KMS-11 (cell line): ENCODE data around the gene ACACA.
"Not testable (repeated sequence)": the region's sequence is repeated elsewhere in the genome, so short reads cannot be mapped to it uniquely, and the experiment has no call there.

Experiments used
- H2AFZ ChIP-seq: fragments of 200-600 bp; sonication (generic); 2 replicates; pipeline ENCODE4 v1.6.1; 2016; ENCODE audit warnings: antibody characterized with exemption, mixed run types, low read depth
- H3K27ac ChIP-seq: fragments of 200-600 bp; sonication (generic); 2 replicates; pipeline ENCODE4 v1.6.1; 2016; ENCODE audit warnings: mild to moderate bottlenecking, mixed run types
- H3K27me3 ChIP-seq: fragments of 200-600 bp; sonication (generic); 2 replicates; pipeline ENCODE4 v1.6.1; 2017; ENCODE audit warnings: mild to moderate bottlenecking, low read depth, mixed run types, moderate library complexity; ENCODE audit not compliant: insufficient read depth
- H3K36me3 ChIP-seq: fragments of 200-600 bp; sonication (generic); 2 replicates; pipeline ENCODE4 v1.6.1; 2017; ENCODE audit warnings: mild to moderate bottlenecking, mixed run types; ENCODE audit not compliant: insufficient read depth
- H3K4me1 ChIP-seq: fragments of 200-600 bp; sonication (generic); 2 replicates; pipeline ENCODE4 v1.6.1; 2016; ENCODE audit warnings: mild to moderate bottlenecking, low read depth, mixed run types; ENCODE audit not compliant: poor library complexity, severe bottlenecking
- H3K4me2 ChIP-seq: fragments of 200-600 bp; sonication (generic); 2 replicates; pipeline ENCODE4 v1.7.0; 2016; ENCODE audit warnings: mild to moderate bottlenecking, mixed run types
- H3K4me3 ChIP-seq: fragments of 200-600 bp; sonication (generic); IDR thresholded peaks from 2 replicates; pipeline ENCODE4 v1.6.1; 2017; ENCODE audit warnings: low read depth, low read length, mixed read lengths; ENCODE audit not compliant: insufficient read depth
- H3K79me2 ChIP-seq: fragments of 200-600 bp; sonication (generic); 2 replicates; pipeline ENCODE4 v1.6.1; 2016; ENCODE audit warnings: low read depth, mixed run types; ENCODE audit not compliant: insufficient read depth
- H3K9ac ChIP-seq: fragments of 200-600 bp; sonication (generic); 2 replicates; pipeline ENCODE4 v1.6.1; 2016; ENCODE audit warnings: mild to moderate bottlenecking, mixed run types
- H4K20me1 ChIP-seq: fragments of 200-600 bp; sonication (generic); 2 replicates; pipeline ENCODE4 v1.6.1; 2016; ENCODE audit warnings: mild to moderate bottlenecking, mixed run types; ENCODE audit not compliant: insufficient read depth
- TF ChIP-seq, protein P1 (sequence below): fragments of 200-600 bp; sonication (generic); conservative IDR thresholded peaks from 2 replicates; pipeline ENCODE4 v1.6.1; 2017; ENCODE audit warnings: low read depth, mild to moderate bottlenecking, antibody characterized with exemption, low read length, moderate library complexity, mixed read lengths

Gene ACACA

GRCh38 chr17:37406635-37407461, at the start of gene ACACA, which contains the start of gene TADA2A:
Gene ACACA (minus strand): TSS chr17:37406836. CDS start chr17:37406299, 537 bp downstream.
Gene TADA2A (plus strand): TSS chr17:37406886. CDS start chr17:37411366, 4,480 bp downstream.
- H3K79me2 ChIP-seq: peaks cover 51% of the 10 kb centered on the region
- peak within 1 kb of the TSS; percentile 89 for H2AFZ ChIP-seq
- H3K4me3 ChIP-seq: no peak within 1 kb of the TSS
- peak within 1 kb of the TSS; percentile 92 for H3K9ac ChIP-seq
- H3K36me3 ChIP-seq: no peaks in the 10 kb centered on the region; the same call in 1 of the 2 replicates
- peak within 1 kb of the TSS; percentile 84 for H3K27ac ChIP-seq
- peaks cover 24% of the 10 kb centered on the region for H3K4me1 ChIP-seq
- TF ChIP-seq, protein P1, sequence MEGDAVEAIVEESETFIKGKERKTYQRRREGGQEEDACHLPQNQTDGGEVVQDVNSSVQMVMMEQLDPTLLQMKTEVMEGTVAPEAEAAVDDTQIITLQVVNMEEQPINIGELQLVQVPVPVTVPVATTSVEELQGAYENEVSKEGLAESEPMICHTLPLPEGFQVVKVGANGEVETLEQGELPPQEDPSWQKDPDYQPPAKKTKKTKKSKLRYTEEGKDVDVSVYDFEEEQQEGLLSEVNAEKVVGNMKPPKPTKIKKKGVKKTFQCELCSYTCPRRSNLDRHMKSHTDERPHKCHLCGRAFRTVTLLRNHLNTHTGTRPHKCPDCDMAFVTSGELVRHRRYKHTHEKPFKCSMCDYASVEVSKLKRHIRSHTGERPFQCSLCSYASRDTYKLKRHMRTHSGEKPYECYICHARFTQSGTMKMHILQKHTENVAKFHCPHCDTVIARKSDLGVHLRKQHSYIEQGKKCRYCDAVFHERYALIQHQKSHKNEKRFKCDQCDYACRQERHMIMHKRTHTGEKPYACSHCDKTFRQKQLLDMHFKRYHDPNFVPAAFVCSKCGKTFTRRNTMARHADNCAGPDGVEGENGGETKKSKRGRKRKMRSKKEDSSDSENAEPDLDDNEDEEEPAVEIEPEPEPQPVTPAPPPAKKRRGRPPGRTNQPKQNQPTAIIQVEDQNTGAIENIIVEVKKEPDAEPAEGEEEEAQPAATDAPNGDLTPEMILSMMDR: no peak
- no peaks in the 10 kb centered on the region for H4K20me1 ChIP-seq
- no peaks in the 10 kb centered on the region for H3K27me3 ChIP-seq
- peak within 1 kb of the TSS; percentile 90 for H3K4me2 ChIP-seq

DNA sequence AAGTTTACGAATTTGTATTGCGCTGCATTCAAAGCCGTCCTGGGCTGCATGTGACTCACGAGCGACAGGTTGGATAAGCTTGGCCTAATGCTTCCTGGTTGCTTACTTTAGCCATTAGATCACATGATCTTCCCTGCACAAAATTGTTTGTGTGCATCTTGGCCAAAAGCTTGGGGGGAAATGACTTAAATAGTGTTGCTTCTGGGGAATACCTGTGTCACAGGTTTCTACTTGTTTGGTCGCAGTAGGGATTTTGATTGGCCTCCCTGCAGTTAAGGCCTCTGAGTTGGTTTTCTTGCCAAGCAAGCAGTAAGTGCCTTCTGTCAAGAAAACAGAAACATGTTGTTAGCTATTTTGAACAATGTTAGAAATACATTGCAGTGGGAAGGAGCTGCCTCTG, 43.5 kb upstream of the ACACA start:
- H4K20me1 ChIP-seq: no peaks in the 10 kb centered on the region
- H2AFZ ChIP-seq: no peak overlapping the region
- H3K9ac ChIP-seq: no peak overlapping the region
- no peak overlapping the region for H3K27ac ChIP-seq
- no peaks in the 10 kb centered on the region for H3K36me3 ChIP-seq
- no peak overlapping the region for H3K4me3 ChIP-seq
- H3K79me2 ChIP-seq: no peaks in the 10 kb centered on the region
- no peak overlapping the region for H3K4me2 ChIP-seq
- H3K4me1 ChIP-seq: no peaks in the 10 kb centered on the region
- H3K27me3 ChIP-seq: no peaks in the 10 kb centered on the region
- TF ChIP-seq, protein P1: no peak

- Histone ChIP-seq H3K27ac (no peak overlapping the region), H4K20me1 (no peaks in the 10 kb centered on the region), H3K4me3 (no peak overlapping the region), H3K9ac (no peak overlapping the region), H3K4me1 (no peaks in the 10 kb centered on the region), H3K36me3 (peaks cover 2% of the 10 kb centered on the region; the same call in 1 of the 2 replicates), H3K4me2 (no peak overlapping the region), H3K79me2 (no peaks in the 10 kb centered on the region), H3K27me3 (no peaks in the 10 kb centered on the region), H2AFZ (no peak overlapping the region)
- TF ChIP-seq, protein P1: no peak
These were observed 41.0 kb upstream of the ACACA start for GRCh38 chr17:37447641-37448040.

DNA sequence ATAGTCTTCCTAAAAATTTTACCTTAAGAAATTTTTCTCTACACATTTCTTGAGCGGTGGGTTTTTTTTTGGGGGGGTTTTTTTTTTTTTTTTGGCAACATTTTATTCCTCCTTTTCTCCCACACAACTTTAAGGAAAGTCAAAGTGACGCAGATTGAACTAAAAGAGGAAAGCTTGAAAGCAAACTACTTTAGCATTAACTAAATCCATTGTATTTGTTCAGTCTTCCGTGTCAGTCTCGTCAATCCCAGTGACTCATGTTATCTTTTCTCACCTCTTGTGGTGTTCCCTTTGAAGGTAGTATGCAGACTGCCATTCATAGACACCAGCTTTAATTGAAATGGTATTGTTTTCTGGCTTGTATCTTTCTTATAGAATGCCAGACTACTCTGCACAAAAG, 39.4 kb upstream of the ACACA start:
- no peak overlapping the region for H3K4me3 ChIP-seq
- peaks cover 6% of the 10 kb centered on the region; the same call in 1 of the 2 replicates for H3K36me3 ChIP-seq
- TF ChIP-seq, protein P1: no peak
- H3K27ac ChIP-seq: no peak overlapping the region
- no peaks in the 10 kb centered on the region for H3K79me2 ChIP-seq
- H3K27me3 ChIP-seq: no peaks in the 10 kb centered on the region
- no peak overlapping the region for H2AFZ ChIP-seq
- peaks cover 8% of the 10 kb centered on the region for H3K4me1 ChIP-seq
- H4K20me1 ChIP-seq: no peaks in the 10 kb centered on the region
- no peak overlapping the region for H3K4me2 ChIP-seq
- no peak overlapping the region for H3K9ac ChIP-seq

DNA sequence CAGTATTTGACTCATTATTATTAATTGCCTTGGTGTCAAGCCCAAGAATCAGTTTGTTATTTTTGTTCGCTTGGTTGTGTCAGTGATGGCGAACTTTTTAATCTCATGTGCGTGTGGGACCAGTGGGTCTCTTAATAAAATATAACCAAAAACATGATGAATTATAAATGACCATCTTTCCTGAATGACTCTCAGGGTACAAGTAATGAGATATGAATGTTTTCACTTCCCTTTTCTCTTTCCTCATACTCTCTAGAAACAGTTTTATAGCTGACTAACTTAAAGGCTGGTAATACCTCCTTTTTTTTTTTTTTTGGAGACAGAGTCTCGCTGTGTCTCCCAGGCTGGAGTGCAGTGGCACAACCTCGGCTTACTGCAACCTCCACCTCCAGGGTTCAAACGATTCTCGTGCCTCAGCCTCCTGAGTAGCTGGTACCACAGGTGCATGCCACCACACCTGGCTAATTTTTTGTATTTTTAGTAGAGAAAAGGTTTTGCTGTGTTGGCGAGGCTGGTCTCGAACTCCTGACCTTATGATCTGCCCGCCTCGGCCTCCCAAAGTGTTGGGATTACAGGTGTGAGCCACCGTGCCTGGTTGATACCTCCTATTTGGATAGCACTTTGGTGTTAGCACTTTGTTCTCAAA, 34.9 kb upstream of the ACACA start:
- not testable (repeated sequence) for H3K36me3 ChIP-seq, H3K79me2 ChIP-seq, H3K27ac ChIP-seq, H2AFZ ChIP-seq, H3K27me3 ChIP-seq, H3K4me3 ChIP-seq, H4K20me1 ChIP-seq, H3K4me2 ChIP-seq, H3K9ac ChIP-seq
- H3K4me1 ChIP-seq: peaks cover 27% of the 10 kb centered on the region
